ENCODE results near the gene NSD2. TPM values are rescaled to one million over a fixed set of nuclear protein-coding genes. Genes with fewer than 3 reads are reported as not detected.

The NSD2 gene
- total and polyA plus RNA-seq, 9 of the 15 experiments (the other 6 are each of a cell fraction or from before 2014, with no cell fraction given), result 6.4 to 126 (median 58.8) TPM

GRCh38 chr4:1991087-1991486 is 119.9 kb downstream of the NSD2 start (continued):
- TF ChIP-seq MGA (IDR thresholded peaks at IDR 0.05) (no peak), NKRF (IDR thresholded peaks at IDR 0.05; ENCODE audit: borderline replicate concordance) (no peak), NFYB (IDR thresholded peaks at IDR 0.05; ENCODE audit: extremely low read depth, insufficient read length) (no peak), ZSCAN32 (CRISPR knock-in tag; IDR thresholded peaks at IDR 0.05) (no peak), SPI1 (IDR thresholded peaks at IDR 0.05; ENCODE audit: borderline replicate concordance, low read depth, low read length) (no peak), CBX3 (IDR thresholded peaks at IDR 0.05; ENCODE audit: borderline replicate concordance in 1 of 2, low read length in 2 of 2) (no peak)

Data from K562 (cell line).